ENCODE results near the gene ZNF17.
"Not testable (repeated sequence)": the region's sequence is repeated elsewhere in the genome, so short reads cannot be mapped to it uniquely, and the experiment has no call there.

ZNF17 gene

GRCh38 chr19:57374179-57374578 lies 36.8 kb upstream of the ZNF17 start:
- Histone ChIP-seq H3K27me3 (no peaks in the 10 kb centered on the region), H3K36me3 (no peaks in the 10 kb centered on the region), H3K4me3 (ENCODE audit: low read depth in 1 of 2, low read length in 1 of 2) (no peak overlapping the region), H3K9me3 (peaks cover 42% of the 10 kb centered on the region), H3K4me1 (ENCODE audit: control insufficient read depth in 1 of 2, insufficient read depth in 1 of 2, low read depth in 1 of 2, low read length in 1 of 2) (no peaks in the 10 kb centered on the region), H3K27ac (no peak overlapping the region)
- TF ChIP-seq CTCF (IDR thresholded peaks at IDR 0.05), result no peak

DNA sequence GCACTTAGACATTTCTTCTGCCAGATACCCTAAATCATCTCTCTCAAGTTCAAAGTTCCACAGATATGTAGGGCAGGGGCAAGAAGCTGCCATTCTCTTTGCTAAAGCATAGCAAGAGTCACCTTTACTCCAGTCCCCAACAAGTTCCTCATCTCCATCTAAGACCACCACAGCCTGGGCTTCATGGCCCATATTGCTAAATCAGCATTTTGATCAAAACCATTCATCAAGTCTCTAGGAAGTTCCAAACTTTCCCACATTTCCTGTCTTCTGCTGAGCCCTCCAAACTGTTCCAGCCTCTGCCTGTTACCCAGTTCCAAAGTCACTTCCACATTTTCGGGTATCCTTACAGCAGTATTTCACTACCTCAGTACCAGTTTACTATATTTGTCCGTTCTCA lies 36.3 kb upstream of the ZNF17 start:
- H3K9me3 ChIP-seq, result peaks cover 42% of the 10 kb centered on the region
- H3K27me3 ChIP-seq; H3K4me3 ChIP-seq (ENCODE audit: low read depth in 1 of 2, low read length in 1 of 2); H3K27ac ChIP-seq; H3K36me3 ChIP-seq; H3K4me1 ChIP-seq (ENCODE audit: control insufficient read depth in 1 of 2, insufficient read depth in 1 of 2, low read depth in 1 of 2, low read length in 1 of 2): not testable (repeated sequence)

DNA sequence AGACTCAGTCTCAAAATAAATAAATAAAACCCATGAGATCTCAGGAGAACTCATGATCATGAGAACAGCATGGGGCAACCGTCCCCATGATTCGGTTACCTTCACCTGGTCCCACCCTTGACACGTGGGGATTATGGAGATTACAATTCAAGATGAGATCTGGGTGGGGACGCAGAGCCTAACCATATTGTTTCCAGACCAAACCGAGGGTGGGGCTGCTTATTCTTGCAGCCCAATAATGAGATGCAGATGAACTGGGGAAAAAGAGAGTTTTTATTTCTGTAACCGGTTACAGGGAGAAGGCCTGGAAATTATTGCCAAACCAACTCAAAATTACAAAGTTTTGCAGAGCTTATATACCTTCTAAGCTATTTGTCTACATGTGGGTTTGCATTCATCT lies 34.8 kb upstream of the ZNF17 start:
- TF ChIP-seq CTCF (IDR thresholded peaks at IDR 0.05), result no peak
- Histone ChIP-seq H3K27me3 (no peaks in the 10 kb centered on the region), H3K27ac (no peak overlapping the region), H3K4me3 (ENCODE audit: low read depth in 1 of 2, low read length in 1 of 2) (no peak overlapping the region), H3K9me3 (peaks cover 50% of the 10 kb centered on the region), H3K4me1 (ENCODE audit: control insufficient read depth in 1 of 2, insufficient read depth in 1 of 2, low read depth in 1 of 2, low read length in 1 of 2) (no peaks in the 10 kb centered on the region), H3K36me3 (no peaks in the 10 kb centered on the region)

DNA sequence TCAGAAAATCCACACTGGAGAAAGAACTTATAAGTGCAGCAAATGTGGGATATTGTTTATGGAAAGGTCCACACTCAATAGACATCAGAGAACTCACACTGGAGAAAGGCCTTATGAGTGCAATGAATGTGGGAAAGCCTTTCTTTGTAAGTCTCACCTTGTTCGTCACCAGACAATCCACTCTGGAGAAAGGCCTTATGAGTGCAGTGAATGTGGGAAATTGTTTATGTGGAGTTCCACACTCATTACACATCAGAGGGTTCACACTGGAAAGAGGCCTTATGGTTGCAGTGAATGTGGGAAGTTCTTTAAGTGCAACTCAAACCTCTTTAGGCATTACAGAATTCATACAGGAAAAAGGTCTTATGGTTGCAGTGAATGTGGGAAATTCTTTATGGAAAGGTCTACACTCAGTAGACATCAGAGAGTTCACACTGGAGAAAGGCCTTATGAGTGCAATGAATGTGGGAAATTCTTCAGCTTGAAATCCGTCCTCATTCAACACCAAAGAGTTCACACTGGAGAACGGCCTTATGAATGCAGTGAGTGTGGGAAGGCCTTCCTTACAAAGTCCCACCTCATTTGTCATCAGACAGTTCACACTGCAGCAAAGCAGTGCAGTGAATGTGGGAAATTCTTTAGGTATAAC lies 33.3 kb upstream of the ZNF17 start:
- Histone ChIP-seq H3K27me3 (no peaks in the 10 kb centered on the region), H3K9me3 (peaks cover 50% of the 10 kb centered on the region), H3K27ac (no peak overlapping the region), H3K36me3 (no peaks in the 10 kb centered on the region), H3K4me1 (ENCODE audit: control insufficient read depth in 1 of 2, insufficient read depth in 1 of 2, low read depth in 1 of 2, low read length in 1 of 2) (no peaks in the 10 kb centered on the region), H3K4me3 (ENCODE audit: low read depth in 1 of 2, low read length in 1 of 2) (no peak overlapping the region)
- TF ChIP-seq CTCF (IDR thresholded peaks at IDR 0.05), result no peak

- Histone ChIP-seq H3K4me3 (ENCODE audit: low read depth in 1 of 2, low read length in 1 of 2) (no peak overlapping the region), H3K4me1 (ENCODE audit: control insufficient read depth in 1 of 2, insufficient read depth in 1 of 2, low read depth in 1 of 2, low read length in 1 of 2) (no peaks in the 10 kb centered on the region), H3K9me3 (peaks cover 32% of the 10 kb centered on the region), H3K27ac (no peak overlapping the region), H3K27me3 (no peaks in the 10 kb centered on the region), H3K36me3 (no peaks in the 10 kb centered on the region)
- no peak for TF ChIP-seq CTCF (IDR thresholded peaks at IDR 0.05)
These were observed 30.0 kb upstream of the ZNF17 start for GRCh38 chr19:57380923-57381322.

DNA sequence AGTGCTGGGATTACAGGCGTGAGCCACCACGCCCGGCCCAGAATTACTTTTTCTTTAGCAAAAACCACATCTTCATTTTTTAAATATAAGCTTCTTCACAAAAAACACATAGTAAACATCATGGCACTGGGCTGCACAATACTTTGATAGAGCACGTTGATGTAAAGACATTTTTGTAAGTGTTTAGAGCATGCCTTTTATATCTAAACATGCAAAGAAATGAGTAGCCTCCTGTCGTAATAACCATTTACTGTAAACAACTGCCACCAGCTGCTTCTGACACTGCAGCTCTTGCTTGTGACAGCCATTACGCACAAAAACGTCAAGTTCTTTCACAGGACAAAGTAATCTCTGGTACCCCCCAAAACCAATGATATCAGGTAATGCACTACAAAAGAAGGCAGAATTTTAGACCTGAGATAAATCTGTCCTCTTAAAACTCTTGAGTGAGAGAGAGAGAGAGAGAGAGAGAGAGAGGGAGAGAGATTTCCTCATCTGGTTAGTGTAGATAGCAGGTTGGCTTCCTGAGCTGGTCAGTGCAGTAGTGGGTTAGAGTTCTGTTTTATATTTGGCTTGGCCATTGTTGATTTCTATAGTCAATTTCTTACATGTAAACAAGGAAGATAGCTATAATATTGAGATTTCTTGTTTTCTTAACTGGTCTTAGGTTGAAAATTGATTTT lies 28.0 kb upstream of the ZNF17 start:
- Histone ChIP-seq H3K9me3 (peaks cover 19% of the 10 kb centered on the region), H3K27me3 (no peaks in the 10 kb centered on the region), H3K4me1 (ENCODE audit: control insufficient read depth in 1 of 2, insufficient read depth in 1 of 2, low read depth in 1 of 2, low read length in 1 of 2) (no peaks in the 10 kb centered on the region), H3K4me3 (ENCODE audit: low read depth in 1 of 2, low read length in 1 of 2) (no peak overlapping the region), H3K36me3 (no peaks in the 10 kb centered on the region), H3K27ac (no peak overlapping the region)
- no peak for TF ChIP-seq CTCF (IDR thresholded peaks at IDR 0.05)

All from neutrophil (primary cell).